HT-29 (cell line): ENCODE results near the gene PDGFA. TPM values are rescaled to one million over a fixed set of nuclear protein-coding genes. Genes with fewer than 3 reads are reported as not detected.

Experiments used
- DNase-seq: peaks from one replicate; pipeline ENCODE4 v3.0.0-alpha.2; 2015; ENCODE audit warnings: low spot score
- total RNA-seq: library from RNA; depleted of rRNA; stranded (reverse); fragments of >200 nt; shearing (Covaris generic); gene quantifications from 2 replicates; pipeline ENCODE4 v1.2.3, GENCODE V29; 2014

The PDGFA gene
- total RNA-seq, 1 experiment from 2014 or later, result 15.8 TPM

DNA sequence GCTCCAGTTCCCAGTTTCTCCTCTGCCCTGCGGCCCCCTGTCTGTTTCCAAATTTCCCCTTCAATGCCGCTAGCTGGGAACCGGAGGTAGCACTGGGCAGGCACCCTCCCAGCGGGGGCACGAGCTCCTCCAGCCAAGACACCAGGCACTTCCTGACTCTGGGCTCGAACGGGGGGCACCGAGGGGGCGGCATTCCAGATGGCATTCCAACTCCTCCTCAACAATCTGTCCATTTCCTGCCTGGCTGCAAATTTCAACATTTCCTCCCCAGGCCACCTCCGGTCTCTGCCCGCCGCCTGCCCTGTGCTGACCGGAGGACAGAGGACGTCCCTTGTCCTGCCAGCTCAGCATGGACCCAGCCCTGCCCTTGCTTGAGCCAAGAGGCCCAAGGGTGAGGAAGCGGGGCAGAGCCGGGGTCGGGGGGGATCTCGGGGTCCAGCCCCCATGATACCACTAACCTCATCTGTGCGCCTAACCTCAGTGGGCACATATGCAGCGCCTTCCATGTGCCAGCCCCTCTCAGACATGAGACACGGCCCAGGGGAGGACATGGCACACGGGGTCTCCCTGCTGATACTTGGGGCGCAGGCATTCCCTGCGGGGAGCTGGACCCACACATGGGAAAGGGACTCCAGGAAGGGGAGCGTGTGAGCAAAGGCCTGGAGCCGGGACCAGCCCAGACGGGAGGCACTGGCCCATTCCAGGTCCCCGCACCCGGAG is 58.0 kb downstream of the PDGFA start:
- no peak for DNase-seq

DNA sequence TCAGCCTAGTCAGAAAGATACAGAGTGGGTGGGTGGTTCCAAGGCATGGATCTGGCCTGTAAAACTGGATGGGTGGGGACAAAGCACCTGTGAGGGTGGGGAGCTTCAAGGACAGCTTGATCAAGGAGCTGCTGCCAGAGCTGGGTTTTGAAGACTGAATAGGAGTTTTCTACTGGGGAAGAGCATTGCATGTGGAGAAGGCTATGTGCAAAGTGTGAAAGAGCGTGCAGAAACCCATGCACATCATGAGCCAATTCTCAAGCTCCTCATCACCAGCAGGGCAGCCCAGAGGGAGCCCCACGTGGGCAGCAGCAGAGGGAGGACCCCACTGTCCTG is 58.6 kb downstream of the PDGFA start:
- no peak for DNase-seq

DNA sequence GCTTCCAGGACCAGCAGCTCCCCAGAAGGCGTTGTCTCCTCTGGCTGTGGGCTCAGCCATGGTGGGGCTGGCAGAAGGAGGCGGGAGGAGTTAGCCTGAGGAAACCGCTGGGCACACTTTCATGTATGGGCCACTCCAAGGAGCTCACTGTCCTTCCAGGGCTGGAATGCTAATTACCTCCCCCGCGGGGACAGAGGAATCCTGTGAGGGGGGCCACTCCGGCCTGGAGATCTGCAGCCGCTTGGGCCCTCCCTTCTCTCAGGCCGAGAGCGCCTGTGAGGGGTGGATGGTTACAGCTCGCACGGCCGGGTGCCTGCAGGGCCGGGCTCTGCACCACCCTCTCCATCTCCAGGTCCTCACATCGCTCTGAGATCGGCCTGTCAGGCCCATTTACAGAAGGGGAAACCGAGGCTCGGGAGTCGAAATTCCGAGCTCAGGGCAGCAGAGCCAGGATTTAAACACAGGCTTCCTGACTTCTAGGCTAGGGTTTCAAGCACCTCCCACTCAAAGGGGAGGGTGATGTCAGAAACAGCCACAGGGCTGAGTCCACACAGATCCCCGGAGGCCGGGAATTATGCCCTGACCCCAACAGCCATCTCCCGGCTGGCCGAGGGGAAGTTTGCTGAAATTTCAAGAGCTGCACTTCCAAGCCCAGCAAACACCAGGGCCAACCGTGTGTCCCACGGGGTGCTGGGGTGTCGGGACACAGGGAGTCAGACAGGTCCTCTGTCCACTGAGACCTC is 59.1 kb downstream of the PDGFA start:
- no peak for DNase-seq

DNA sequence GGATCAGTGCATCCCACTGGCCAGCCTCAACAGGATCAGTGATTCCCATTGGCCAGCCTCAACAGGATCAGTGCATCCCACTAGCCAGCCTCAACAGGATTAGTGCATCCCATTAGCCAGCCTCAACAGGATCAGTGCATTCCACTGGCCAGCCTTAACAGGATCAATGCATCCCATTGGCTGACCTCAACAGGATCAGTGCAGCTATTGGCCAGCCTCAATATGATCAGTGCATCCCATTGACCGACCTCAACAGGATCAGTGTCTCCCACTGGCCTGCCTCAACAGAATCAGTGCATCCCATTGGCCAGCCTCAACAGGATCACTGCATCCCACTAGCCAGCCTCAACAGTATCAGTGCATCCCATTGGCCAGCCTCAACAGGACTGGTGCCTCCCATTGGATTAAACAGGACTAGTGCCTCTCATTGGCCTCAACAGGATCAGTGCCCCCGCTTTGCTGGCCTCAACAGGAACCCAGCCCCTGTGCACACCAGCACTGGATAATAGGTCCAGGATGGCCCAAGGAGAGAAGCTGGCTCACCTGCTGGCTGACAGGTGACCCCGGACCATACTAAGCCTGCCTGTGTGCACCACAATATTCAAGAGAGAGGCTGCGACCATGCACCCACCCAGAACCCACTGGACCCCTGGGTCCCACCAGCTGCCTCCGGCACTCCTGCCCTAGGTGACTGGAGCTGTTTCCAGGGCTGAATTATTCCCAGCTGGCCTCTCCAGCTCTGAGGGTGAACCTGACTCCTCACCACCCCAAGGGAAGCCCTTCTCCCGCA is 59.9 kb downstream of the PDGFA start:
- DNase-seq, result no peak

DNA sequence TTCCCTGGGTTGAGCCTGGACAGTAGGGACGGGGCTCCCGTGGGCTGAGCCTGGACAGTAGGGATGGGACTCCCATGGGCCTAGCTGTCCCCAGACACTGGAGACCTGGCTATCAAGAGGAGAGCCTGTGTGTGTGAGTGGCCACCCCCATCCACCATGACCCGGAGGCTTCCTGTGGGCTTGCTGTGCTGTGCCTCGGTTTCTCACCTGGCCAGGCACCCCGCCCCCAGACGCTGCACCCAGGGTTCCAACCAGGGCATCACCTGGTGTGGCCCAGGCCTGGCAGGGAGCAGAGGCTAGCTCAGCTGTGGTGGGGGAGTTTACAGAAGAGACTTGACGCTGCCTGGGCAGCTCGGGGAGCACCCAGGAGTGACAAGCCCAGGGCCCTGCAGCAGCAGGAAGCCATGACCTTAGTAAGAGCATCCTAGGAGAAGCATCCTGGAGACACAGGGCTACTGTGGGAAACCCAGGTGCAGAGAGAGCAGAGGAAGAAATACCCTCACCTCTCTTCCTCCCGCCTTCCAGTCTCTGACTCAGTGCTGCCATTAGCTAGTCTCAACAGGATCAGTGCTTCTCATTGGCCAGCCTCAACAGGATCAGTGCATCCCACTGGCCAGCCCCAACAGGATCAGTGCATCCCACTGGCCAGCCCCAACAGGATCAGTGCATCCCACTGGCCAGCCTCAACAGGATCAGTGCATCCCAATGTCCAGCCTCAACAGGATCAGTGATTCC is 61.0 kb downstream of the PDGFA start:
- DNase-seq, result no peak

GRCh38 chr7:457814-458510 is 61.7 kb downstream of the PDGFA start:
- DNase-seq, result no peak

GRCh38 chr7:455110-455928 is 64.3 kb downstream of the PDGFA start:
- peak; percentile 67 for DNase-seq

- DNase-seq, result no peak
Measured at GRCh38 chr7:454356-455109, 65.1 kb downstream of the PDGFA start.

DNA sequence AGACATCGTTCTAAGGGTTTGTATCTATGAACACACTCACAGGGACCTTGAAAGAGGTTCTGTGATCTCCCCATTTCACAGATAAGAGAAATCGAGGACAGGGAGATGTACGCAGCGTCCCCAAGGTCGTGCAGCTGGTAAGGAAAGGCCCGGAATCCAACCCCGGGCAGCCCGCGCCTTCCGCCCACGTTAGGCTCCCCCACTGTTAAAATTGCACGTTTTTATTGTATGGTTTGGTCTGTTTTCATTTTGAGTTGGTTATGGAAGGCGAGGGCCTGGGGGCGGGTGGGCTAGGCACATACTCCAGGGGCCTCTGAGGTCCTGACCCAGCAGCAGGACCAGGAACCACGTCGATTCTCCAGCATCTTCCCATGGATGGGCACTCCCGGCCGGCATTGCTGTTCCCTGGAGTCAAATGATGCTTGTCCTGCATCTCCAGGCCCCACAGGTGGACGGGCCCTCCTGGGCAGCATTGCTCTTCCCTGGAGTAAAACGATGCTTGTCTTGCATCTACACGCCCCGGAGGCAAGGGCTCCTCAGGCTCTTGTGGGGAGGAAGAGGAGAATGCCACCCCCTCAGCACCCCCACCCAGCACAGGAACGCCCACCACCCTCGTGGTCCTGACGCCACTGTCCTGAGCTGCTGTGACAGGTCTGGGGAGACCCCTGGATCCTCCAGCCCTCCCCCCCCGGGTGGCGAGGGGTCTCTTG is 65.9 kb downstream of the PDGFA start:
- no peak for DNase-seq

- no peak for DNase-seq
Measured at GRCh38 chr7:452791-453455, 66.7 kb downstream of the PDGFA start.

GRCh38 chr7:452226-452751 is 67.4 kb downstream of the PDGFA start:
- DNase-seq, result no peak

- DNase-seq, result no peak
Measured at GRCh38 chr7:451255-452225, 68.1 kb downstream of the PDGFA start.

GRCh38 chr7:450741-451140 is 68.9 kb downstream of the PDGFA start:
- no peak for DNase-seq

DNA sequence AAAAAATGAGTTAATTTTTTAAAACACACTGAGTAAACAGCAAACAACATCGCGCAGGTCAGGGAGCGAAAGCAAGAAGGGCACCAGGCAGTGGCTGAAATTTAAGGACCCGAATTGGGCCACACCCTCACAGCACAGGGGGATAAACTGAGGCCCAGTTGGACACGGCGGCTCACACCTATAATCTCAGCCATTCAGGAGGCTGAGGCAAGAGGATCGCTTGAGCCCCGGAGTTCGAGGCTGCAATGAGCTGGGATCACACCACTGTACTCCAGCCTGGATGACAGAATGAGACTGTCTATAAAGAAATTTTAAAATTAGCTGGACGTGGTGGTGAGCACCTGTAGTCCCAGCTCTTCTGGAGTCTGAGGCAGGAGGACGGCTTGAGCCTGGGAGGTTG is 69.6 kb downstream of the PDGFA start:
- no peak for DNase-seq

GRCh38 chr7:449324-450019 is 70.2 kb downstream of the PDGFA start:
- no peak for DNase-seq

DNA sequence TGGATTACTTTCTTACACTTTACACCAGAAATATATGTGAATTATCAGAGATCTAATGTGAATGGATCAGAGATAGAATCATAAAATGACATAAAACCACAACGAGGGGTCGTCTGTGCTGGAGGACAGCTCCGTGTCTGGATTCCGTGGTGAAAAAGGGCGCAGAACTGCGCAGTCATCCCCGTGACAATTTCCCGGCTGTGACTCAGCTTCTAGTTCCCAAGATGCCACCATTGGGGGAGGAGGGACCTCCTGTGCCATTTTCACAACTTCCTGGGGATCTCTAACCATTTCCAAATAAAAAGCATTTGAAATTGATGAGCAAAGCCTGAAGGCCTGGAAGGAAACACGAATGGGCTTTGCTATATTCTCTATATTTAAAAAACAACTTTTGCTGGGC is 72.1 kb downstream of the PDGFA start:
- no peak for DNase-seq
